ENCODE measurements around the gene PGA3.
A peak's percentile ranks its signal among the peaks of the same experiment; 100 is the strongest.
"Not testable (repeated sequence)": the region's sequence is repeated elsewhere in the genome, so short reads cannot be mapped to it uniquely, and the experiment has no call there.

The PGA3 gene

GRCh38 chr11:61252332-61252731 is 49.0 kb downstream of the PGA3 start:
- DNase-seq (ENCODE audit: low spot score) = not testable (repeated sequence)

- peak; percentile 58 for DNase-seq (ENCODE audit: low spot score)
These were observed 51.2 kb downstream of the PGA3 start for GRCh38 chr11:61254403-61255025.

- DNase-seq (ENCODE audit: low spot score) = no peak
These were observed 53.6 kb downstream of the PGA3 start for GRCh38 chr11:61256710-61257482.

- DNase-seq (ENCODE audit: low spot score) = no peak
These were observed 55.2 kb downstream of the PGA3 start for GRCh38 chr11:61258546-61258945.

GRCh38 chr11:61259363-61259762 is 56.0 kb downstream of the PGA3 start:
- DNase-seq (ENCODE audit: low spot score) = no peak
